Heart right ventricle (tissue), 16 donors: ENCODE measurements around the gene PRSS56. TPM values are rescaled to one million over a fixed set of nuclear protein-coding genes. Genes with fewer than 3 reads are reported as not detected.
A peak's percentile ranks its signal among the peaks of the same experiment; 100 is the strongest.
"Not testable (repeated sequence)": the region's sequence is repeated elsewhere in the genome, so short reads cannot be mapped to it uniquely, and the experiment has no call there.

Source experiments
- ATAC-seq, 8 donors: fragments of 200-7000 bp; cut with Tn5 transposase; one replicate each; pipeline ENCODE4 v1.9.1; 2020; ENCODE audit warnings: mild to moderate bottlenecking in 8 of 8, moderate library complexity in 8 of 8, moderate number of reproducible peaks in 1 of 8
- DNase-seq, 2 donors: peaks; one replicate each; pipeline ENCODE4 v3.0.0-alpha.2; 2020
- H3K27ac ChIP-seq, 10 donors: fragments of 200-600 bp; sonication (generic) in 2 of 10; one replicate each; pipeline versions ENCODE4 v1.5.0 to v1.8.0; 2020 to 2022; ENCODE audit warnings: mild to moderate bottlenecking in 3 of 10
- H3K27me3 ChIP-seq, 7 donors: fragments of 200-600 bp; one replicate each; pipeline ENCODE4 v1.8.0; 2021 to 2022; ENCODE audit warnings: mild to moderate bottlenecking in 2 of 7
- H3K36me3 ChIP-seq, 9 donors: fragments of 200-600 bp; sonication (generic) in 1 of 9; one replicate each; pipeline versions ENCODE4 v1.5.0 to v1.8.0; 2020 to 2022; ENCODE audit warnings: mild to moderate bottlenecking in 2 of 9
- H3K4me1 ChIP-seq, 9 donors: fragments of 200-600 bp; sonication (generic) in 1 of 9; one replicate each; pipeline versions ENCODE4 v1.5.0 to v1.8.0; 2020 to 2022; ENCODE audit warnings: mild to moderate bottlenecking in 4 of 9
- H3K4me3 ChIP-seq, 10 donors: fragments of 200-600 bp; sonication (generic) in 2 of 10; one replicate each; pipeline versions ENCODE4 v1.5.0 to v1.8.0; 2020 to 2022; ENCODE audit warnings: mild to moderate bottlenecking in 7 of 10, moderate library complexity in 2 of 10
- H3K9me3 ChIP-seq, 11 donors: fragments of 200-600 bp in 10 of 11; sonication (generic) in 2 of 11; one replicate each; pipeline versions ENCODE4 v1.5.0 to v1.8.0; 2013 to 2022; ENCODE audit warnings: mild to moderate bottlenecking in 2 of 11, control low read depth in 1 of 11, moderate library complexity in 1 of 11
- CTCF ChIP-seq, 9 donors: fragments of 200-600 bp; sonication (generic) in 2 of 9; IDR thresholded peaks; one replicate each; pipeline versions ENCODE4 v1.5.0 to v1.8.0; 2021 to 2022; ENCODE audit warnings: antibody characterized with exemption in 9 of 9, mild to moderate bottlenecking in 5 of 9, moderate library complexity in 1 of 9
- WGBS, 2 donors: extraction: QIAGEN DNeasy Blood & Tissue Kit; methylation state at CpG; one replicate each; pipeline ENCODE4 v1.1.7; 2013; ENCODE audit warnings: inconsistent platforms in 1 of 2; 5-methylcytosine and 5-hydroxymethylcytosine counted together
- intact Hi-C, 10 donors: fragments of 100-400 bp; cut with DNase I; formaldehyde crosslinking; loops; one replicate each; pipeline versions ENCODE4 v1.11.1 to v1.14.2; 2022
- polyA plus RNA-seq, 2 donors: library from polyadenylated mRNA; stranded (reverse); fragments of 200-250 nt; gene quantifications; one replicate each; pipeline ENCODE4 v1.2.3, GENCODE V29; 2013
- total RNA-seq, 10 donors: library from RNA; stranded (reverse); fragmentation: NEBNext Ultra II Directional in 3 of 10; extraction: Animal tissue kit (Norgen Biotek cat#: 25700) in 3 of 10; gene quantifications; one replicate each; pipeline versions ENCODE4 v1.2.1 to v1.2.4, GENCODE V29; 2021 to 2023
- donor health status: Arrhythmogenic right ventricular cardiomyopathy.
- donor health status: ischemic (EF 13 %, LVEDD 7.1; RV severe dilation, severe dysfunction).
- donor health status: healthy with polysubstance abuse.
- donor health status: DM: no; HTN: yes; CAD: no.
- donor health status: DM: no; HTN: no; CAD: no.
- donor health status: ischemic (EF 25% LVEDD 6.9; RV normal size, moderate dysfunction).
- donor health status: ischemic (EF 25% LVEDD 5.7; RV mildly dilated, moderate dysfunction).
- donor health status: healthy.
- donor health status: DM: yes; HTN: yes; CAD: no.
- donor health status: Ischemic cardiomyopathy.
- donor health status: ischemic (EF 35%, LVEDD 5.7; RV mildly dilated, moderate dysfunction).
- donor health status: nonischemic (EF 11% LVEDD 7.7; RV severe dilation, severe dysfunction).
- donor health status: DM: yes; HTN: yes; CAD: no.
- donor health status: PGD.
- donor health status: ischemic (EF 29% LVEDD 5.4; RV normal size, mild dysfunction).
- donor health status: nonischemic (EF 23%, LVEDD 6.1; RV moderate dilation, normal function).

Gene PRSS56
- total and polyA plus RNA-seq, 12 donors: 0.12 to 0.35 (median 0.19) TPM; not detected in 8

GRCh38 chr2:232568161-232568560 is 48.0 kb downstream of the PRSS56 start:
- Histone ChIP-seq H3K9me3 (no peaks in the 10 kb centered on the region), H3K36me3 (peaks cover 5 to 100% (median 83%) of the 10 kb centered on the region in 9 donors), H3K27me3 (no peaks in the 10 kb centered on the region), H3K4me1 (peaks cover 0 to 16% (median 8%) of the 10 kb centered on the region in 9 donors), H3K27ac (no peak overlapping the region), H3K4me3 (no peak overlapping the region)
- no peak for TF ChIP-seq CTCF (IDR thresholded peaks at IDR 0.05)
- intact Hi-C loops: no loop called here
- peak in 1 of 2 donors; percentile 31 for DNase-seq
- WGBS, 2 donors: 61% methylated on average over 5 of the region's 5 CpGs
- peak; percentile 49 to 87 (median 76) for ATAC-seq

- DNase-seq (no peak), ATAC-seq (no peak)
- H3K27me3 ChIP-seq: no peaks in the 10 kb centered on the region
- TF ChIP-seq CTCF (IDR thresholded peaks at IDR 0.05): no peak
- H3K4me1 ChIP-seq: peaks cover 0 to 16% (median 8%) of the 10 kb centered on the region in 9 donors
- intact Hi-C loops: no loop called here
- no peak overlapping the region for H3K27ac ChIP-seq
- H3K4me3 ChIP-seq: no peak overlapping the region
- H3K36me3 ChIP-seq: peaks cover 0 to 100% (median 84%) of the 10 kb centered on the region in 9 donors
- H3K9me3 ChIP-seq: no peaks in the 10 kb centered on the region
- WGBS, 2 donors: 93 to 96% methylated on average over 9 of the region's 9 CpGs
These were observed 49.4 kb downstream of the PRSS56 start for GRCh38 chr2:232569541-232569940.

GRCh38 chr2:232570481-232570880 is 50.3 kb downstream of the PRSS56 start:
- Histone ChIP-seq H3K4me1 (peaks cover 0 to 16% (median 8%) of the 10 kb centered on the region in 9 donors), H3K36me3 (peaks cover 0 to 100% (median 84%) of the 10 kb centered on the region in 9 donors)
- intact Hi-C loops, H3K27ac ChIP-seq, DNase-seq, H3K4me3 ChIP-seq, ATAC-seq, H3K27me3 ChIP-seq, H3K9me3 ChIP-seq: not testable (repeated sequence)
- 96 to 99% methylated on average over 6 of the region's 6 CpGs for WGBS, 2 donors

GRCh38 chr2:232571026-232571474 is 50.9 kb downstream of the PRSS56 start:
- H3K9me3 ChIP-seq: no peaks in the 10 kb centered on the region
- WGBS, 2 donors: 74 to 76% methylated on average over 7 of the region's 7 CpGs
- DNase-seq (no peak), ATAC-seq (no peak)
- no peak overlapping the region for H3K27ac ChIP-seq
- H3K27me3 ChIP-seq: no peaks in the 10 kb centered on the region
- H3K4me1 ChIP-seq: peaks cover 0 to 16% (median 8%) of the 10 kb centered on the region in 9 donors
- H3K4me3 ChIP-seq: no peak overlapping the region
- H3K36me3 ChIP-seq: peaks cover 0 to 100% (median 82%) of the 10 kb centered on the region in 9 donors
- intact Hi-C loops: no loop called here
- no peak for TF ChIP-seq CTCF (IDR thresholded peaks at IDR 0.05)

GRCh38 chr2:232573042-232573441 is 52.9 kb downstream of the PRSS56 start:
- Histone ChIP-seq H3K36me3 (peaks cover 0 to 100% (median 66%) of the 10 kb centered on the region in 9 donors), H3K27me3 (no peaks in the 10 kb centered on the region), H3K9me3 (no peaks in the 10 kb centered on the region), H3K4me1 (peaks cover 0 to 20% (median 3%) of the 10 kb centered on the region in 9 donors), H3K4me3 (no peak overlapping the region), H3K27ac (no peak overlapping the region)
- intact Hi-C loops: no loop called here
- ATAC-seq (no peak), DNase-seq (no peak)
- no peak for TF ChIP-seq CTCF (IDR thresholded peaks at IDR 0.05)
